Stimulated activated CD8-positive, alpha-beta memory T cell treated with anti-CD3 and anti-CD28 coated beads, Interleukin-15, amount 100 ng/mL, for 24 hours (primary cell): ENCODE results near the gene IZUMO1.
"Not testable (repeated sequence)": the region's sequence is repeated elsewhere in the genome, so short reads cannot be mapped to it uniquely, and the experiment has no call there.

Source experiments
- DNase-seq: peaks from one replicate; pipeline ENCODE4 v3.0.0-alpha.2; 2020; ENCODE audit warnings: low read depth

Gene IZUMO1

DNA sequence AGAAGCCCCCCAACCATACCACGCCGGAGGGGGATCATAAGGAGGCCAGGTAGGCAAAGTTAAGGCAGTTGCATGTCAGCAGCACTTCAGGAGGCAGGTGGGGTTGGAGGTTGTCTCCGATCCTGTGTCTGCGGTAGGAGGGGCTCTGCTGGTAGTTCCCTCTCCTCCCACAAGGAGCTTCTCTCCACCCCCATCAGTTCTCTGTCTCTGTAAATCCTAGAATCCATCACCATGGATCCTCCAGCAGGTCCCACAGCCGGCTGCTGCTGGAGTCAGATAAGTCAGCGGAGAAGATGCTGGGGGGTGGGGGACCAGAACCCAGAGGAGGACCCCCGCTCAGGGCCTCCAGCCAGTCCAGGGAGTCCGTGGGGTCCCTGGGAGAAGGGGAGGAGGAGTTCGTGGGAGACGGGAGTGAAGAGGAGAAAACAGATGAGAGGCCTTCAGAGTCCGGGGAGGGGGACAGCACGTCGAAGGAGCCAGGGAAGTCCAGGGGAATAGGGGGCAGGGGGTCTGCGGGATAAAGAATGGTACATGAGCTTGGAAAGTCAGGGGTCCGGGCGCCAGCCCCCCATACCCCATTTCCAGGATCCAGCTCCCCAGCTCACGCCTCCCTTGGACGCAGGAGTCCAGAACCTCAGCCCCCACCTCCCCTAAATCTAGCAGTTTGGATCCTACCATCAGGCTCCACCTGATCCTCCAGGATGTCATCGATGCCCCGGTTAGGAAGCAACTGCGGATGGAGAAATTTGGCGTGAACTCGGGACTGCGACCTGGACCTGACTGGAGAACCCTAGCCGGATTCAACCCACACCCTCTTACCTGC, 33.5 kb downstream of the IZUMO1 start:
- no peak for DNase-seq

DNA sequence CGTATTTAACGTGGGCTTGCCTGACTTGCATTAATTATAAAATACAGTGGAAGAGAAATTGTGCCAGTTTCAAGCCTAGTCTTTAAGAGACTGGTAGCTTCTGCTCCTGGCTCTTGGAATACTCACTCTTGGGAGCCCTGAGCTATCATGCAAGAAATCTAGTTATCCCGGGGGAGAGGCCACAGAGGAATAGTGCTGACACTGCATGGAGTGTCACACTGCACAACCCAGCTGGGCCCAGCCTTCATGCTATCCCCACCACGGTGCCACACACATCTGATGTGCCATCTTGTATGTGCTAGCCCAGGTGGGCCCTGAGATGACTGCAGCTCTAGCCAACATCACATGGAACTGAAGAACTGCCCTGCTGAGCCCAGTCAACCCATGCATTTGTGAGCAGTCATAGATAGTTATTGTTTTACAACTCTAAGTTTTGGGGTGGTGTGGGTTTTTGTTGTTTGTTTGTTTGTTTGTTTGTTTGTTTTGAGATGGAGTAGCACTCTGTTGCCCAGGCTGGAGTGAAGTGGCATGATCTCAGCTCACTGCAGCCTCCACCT, 35.5 kb downstream of the IZUMO1 start:
- no peak for DNase-seq

DNA sequence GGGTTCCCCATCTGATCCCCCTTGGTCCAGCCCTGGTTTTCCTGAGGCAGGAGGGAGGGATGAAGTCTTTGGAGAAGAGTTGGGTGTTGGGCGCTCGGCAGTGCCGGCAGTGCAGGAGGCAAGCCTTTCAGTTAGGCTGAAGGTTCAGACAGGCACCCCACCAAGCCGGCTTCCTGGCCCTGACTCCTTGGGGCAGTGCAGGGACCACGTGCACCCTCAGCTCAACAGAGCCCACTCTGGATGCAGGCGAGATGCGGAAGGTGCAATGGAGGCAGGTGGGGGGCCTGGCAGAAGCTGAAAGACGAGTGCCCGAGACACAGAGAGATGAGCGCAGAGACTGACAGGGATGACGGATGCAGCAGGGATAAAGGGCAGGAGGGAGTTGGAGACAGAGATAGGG, 38.2 kb downstream of the IZUMO1 start:
- no peak for DNase-seq

DNA sequence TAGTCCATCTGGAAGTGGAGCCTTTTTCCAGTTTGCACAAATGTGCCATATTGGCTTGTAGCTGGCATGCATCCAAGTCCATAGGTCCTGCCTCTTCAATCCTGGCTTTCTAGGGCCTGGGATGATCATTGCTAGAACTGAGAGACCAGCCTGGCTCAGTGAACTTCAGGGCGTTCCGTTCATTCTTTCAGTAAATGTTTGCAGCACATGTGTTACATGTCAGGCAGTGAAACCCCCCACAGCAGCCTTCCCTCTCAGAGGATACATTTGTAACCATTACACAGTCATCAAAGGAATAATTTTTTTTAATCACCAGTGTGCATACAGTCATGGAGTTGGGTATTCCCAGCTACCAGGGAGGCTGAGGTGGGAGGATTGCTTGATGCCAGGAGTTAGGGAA, 41.3 kb downstream of the IZUMO1 start:
- DNase-seq = no peak

DNA sequence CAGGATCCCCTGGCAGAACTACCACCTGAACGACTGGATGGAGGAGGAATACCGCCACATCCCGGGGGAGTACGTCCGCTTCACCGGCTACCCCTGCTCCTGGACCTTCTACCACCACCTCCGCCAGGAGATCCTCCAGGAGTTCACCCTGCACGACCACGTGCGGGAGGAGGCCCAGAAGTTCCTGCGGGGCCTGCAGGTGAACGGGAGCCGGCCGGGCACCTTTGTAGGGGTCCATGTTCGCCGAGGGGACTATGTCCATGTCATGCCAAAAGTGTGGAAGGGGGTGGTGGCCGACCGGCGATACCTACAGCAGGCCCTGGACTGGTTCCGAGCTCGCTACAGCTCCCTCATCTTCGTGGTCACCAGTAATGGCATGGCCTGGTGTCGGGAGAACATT, 43.4 kb downstream of the IZUMO1 start:
- no peak for DNase-seq

DNA sequence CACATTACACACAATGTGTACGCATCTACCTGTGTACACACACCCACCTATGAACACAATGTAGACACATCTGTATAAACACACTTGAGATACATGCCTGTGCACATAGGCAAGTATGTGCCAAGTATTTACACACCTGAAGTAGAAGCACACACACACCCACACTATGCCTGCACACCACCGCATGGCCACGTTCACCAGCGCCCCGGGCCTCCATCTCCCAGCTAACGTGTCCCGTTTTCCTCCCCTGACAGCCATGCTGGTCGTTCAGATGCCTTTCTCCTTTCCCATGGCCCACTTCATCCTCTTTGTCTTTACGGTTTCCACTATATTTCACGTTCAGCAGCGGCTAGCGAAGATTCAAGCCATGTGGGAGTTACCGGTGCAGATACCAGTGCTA, 44.0 kb downstream of the IZUMO1 start:
- DNase-seq = no peak

DNA sequence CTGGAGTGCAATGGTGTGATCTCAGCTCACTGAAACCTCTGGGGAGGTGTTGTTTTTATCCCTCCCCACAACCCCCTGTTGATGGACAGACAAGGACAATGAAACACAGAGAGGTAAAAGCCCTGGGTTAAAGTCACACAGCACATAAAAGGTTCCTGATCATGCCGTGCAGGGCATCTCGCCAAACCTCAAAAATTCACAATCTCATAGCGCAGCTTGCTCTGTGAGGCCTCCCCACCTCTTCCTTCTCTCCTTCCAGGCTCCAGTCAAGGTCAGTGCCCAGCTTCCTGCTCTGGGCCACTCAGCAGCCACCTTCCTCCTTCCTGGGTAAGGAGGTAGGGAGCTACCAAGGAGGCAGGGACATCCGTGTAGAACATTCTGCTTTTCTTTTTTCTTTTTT, 48.7 kb downstream of the IZUMO1 start:
- DNase-seq = no peak

DNA sequence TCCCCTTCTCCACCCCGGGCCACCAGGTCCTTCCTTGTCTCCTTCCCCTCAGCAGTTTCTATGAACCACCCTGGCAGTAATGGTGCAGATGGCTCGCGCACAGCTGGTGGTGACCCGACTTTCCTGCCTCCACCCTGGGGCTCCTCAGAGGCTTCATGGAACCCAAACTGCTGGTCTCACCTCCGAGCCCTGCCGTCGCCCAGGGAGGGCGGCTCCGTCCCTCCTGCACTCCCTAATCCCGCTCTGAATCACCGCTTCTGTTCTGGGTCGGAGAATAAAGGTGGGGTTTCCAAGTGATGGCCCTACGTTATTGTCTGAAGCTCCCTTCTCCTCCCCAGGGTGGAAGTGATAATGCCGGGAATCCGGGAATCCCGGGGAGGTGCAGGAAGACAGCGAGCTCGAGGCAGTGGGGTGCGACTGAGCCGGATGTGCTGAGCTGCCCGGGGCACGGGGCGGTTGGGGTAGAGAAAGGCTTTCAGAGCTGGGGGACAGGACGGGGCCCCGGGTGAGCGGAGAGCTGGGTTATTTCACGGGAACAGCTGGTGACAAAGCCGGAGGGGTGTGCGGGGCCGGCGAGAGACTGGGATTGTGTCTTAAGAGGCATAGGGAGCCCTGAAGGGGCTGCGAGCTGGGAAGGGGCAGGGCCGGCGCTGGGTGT, 50.2 kb downstream of the IZUMO1 start:
- no peak for DNase-seq

DNA sequence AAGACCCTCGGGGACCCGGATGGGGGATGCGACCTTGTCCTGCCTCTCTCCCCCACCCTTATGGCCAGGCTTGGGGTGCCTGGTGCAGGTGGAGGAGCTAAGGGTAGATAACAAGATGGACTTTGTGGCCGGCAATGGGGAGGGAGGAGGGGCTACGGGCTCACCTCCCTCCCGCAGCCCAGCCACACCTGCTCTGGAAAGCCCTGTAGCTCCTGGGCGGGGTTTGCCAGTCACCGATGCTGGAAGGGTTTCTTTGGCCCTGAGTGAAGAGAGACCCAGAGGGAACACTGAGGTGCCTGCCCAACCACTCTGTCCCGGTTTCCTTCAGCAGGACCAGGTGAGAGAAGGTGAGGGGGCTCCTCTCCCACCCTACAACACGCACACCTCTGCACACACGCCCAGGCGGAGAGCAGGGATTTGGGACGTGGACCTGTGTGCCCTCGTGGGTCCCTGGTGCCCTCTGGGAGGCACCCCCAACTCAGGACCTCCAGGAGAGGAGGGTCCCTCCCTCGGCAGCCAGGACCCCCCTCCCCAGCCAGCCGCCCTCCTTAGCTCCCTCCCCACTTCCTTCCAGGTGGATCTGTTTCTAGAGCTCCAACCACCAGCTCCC, 50.9 kb downstream of the IZUMO1 start, which contains the start of gene FUT2:
FUT2 (plus strand) TSS at position 229 of the 610 bp plus-strand sequence. CDS start 6,986 bp downstream, outside the sequence.
- no peak for DNase-seq

DNA sequence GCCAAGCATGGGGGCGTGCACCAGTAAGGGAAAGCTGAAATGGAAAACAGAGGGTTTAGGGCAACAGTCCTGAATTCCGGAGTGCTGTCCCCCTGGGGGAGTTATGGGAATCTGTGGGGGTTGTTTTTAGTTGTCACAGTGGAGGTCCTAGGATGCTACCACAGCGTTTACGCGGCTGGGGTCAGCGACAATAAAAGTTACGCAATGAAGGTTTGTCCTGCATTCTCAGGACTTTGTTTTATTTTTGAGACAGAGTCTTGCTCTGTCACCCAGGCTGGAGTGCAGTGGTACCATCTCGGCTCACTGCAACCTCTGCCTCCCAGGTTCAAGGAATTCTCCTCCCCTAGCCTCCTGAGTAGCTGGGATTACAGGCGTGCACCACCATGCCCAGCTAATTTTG, 53.1 kb downstream of the IZUMO1 start:
- DNase-seq = not testable (repeated sequence)
